A673 (cell line): ENCODE measurements around the gene TUBB4A. TPM values are rescaled to one million over a fixed set of nuclear protein-coding genes. Genes with fewer than 3 reads are reported as not detected.
A peak's percentile ranks its signal among the peaks of the same experiment; 100 is the strongest.

Experiments used
- BruUV-seq: library from RNA; stranded (reverse); fragments of 400-500 nt; replicated peaks from 2 replicates; lab custom pipeline; 2021; lab: Mats Ljungman, UMichigan
- CTCF ChIA-PET: fragments of 300-600 bp; sonication (Branson Sonifier 250); formaldehyde crosslinking; loops from one replicate; lab custom pipeline; 2022; ENCODE audit warnings: antibody characterized with exemption; lab: Charles Lee
- POLR2A ChIA-PET: fragments of 300-600 bp; sonication (Branson Sonifier 250); formaldehyde crosslinking; loops from one replicate; lab custom pipeline; 2022; ENCODE audit warnings: antibody characterized with exemption; ENCODE audit not compliant: low non-redundant PET; lab: Charles Lee
- DNase-seq: peaks from one replicate; pipeline ENCODE4 v3.0.0-alpha.2; 2015; ENCODE audit warnings: low spot score
- H3K27ac ChIP-seq: fragments of 200-600 bp; sonication (generic); 2 replicates; pipeline ENCODE4 v1.5.1; 2016; ENCODE audit warnings: mixed run types, low read depth, mild to moderate bottlenecking, mixed read lengths, antibody characterized with exemption, low read length; ENCODE audit not compliant: poor library complexity, severe bottlenecking
- H3K27me3 ChIP-seq: fragments of 200-600 bp; sonication (generic); replicated peaks from 2 replicates; pipeline ENCODE4 v1.6.1; 2017; ENCODE audit warnings: mixed run types, low read depth, mild to moderate bottlenecking, mixed read lengths, antibody characterized with exemption, low read length; ENCODE audit not compliant: insufficient read depth, poor library complexity
- H3K36me3 ChIP-seq: fragments of 200-600 bp; sonication (generic); 2 replicates; pipeline ENCODE4 v1.6.1; 2016; ENCODE audit warnings: mixed run types, mild to moderate bottlenecking, mixed read lengths, antibody characterized with exemption, low read length; ENCODE audit not compliant: insufficient read depth, poor library complexity, severe bottlenecking
- H3K4me1 ChIP-seq: fragments of 200-600 bp; sonication (generic); 2 replicates; pipeline ENCODE4 v1.6.1; 2017; ENCODE audit warnings: mixed run types, mild to moderate bottlenecking, mixed read lengths, antibody characterized with exemption, low read length; ENCODE audit not compliant: insufficient read depth, poor library complexity, severe bottlenecking
- H3K4me3 ChIP-seq: fragments of 200-600 bp; sonication (generic); 2 replicates; pipeline ENCODE4 v1.5.1; 2016; ENCODE audit warnings: low read depth, mixed run types, mild to moderate bottlenecking, mixed read lengths, low read length; ENCODE audit not compliant: poor library complexity, severe bottlenecking
- H3K9me3 ChIP-seq: fragments of 200-600 bp; sonication (generic); 2 replicates; pipeline ENCODE4 v1.6.1; 2016; ENCODE audit warnings: mixed run types, low read depth, mild to moderate bottlenecking, mixed read lengths, antibody characterized with exemption, low read length; ENCODE audit not compliant: poor library complexity, severe bottlenecking
- CTCF ChIP-seq: fragments of 300-800, 200-600 bp; sonication (generic); conservative IDR thresholded peaks from 2 replicates; pipeline ENCODE4 v1.5.1; 2017; ENCODE audit warnings: low read depth, mild to moderate bottlenecking, antibody characterized with exemption, low read length, moderate library complexity, mixed read lengths
- EZH2 ChIP-seq: fragments of 200-600 bp; sonication (generic); IDR thresholded peaks from 2 replicates; pipeline ENCODE4 v1.6.1; 2017; ENCODE audit warnings: borderline replicate concordance, low read depth, mild to moderate bottlenecking, mixed read lengths, antibody characterized with exemption, low read length; ENCODE audit not compliant: poor library complexity, severe bottlenecking
- intact Hi-C: fragments of 100-400 bp; cut with micrococcal nuclease; formaldehyde crosslinking; loops from one replicate; pipeline ENCODE4 v1.10.0; 2022; ENCODE audit not compliant: unreplicated experiment
- total RNA-seq: library from RNA; stranded (reverse); gene quantifications from 2 replicates; pipeline ENCODE4 v1.2.3, GENCODE V29; 2021

The TUBB4A gene
- total RNA-seq, 1 experiment from 2014 or later = 27.0 TPM

GRCh38 chr19:6516659-6517291, 14.7 kb upstream of the TUBB4A start:
- Histone ChIP-seq H3K9me3 (no peaks in the 10 kb centered on the region), H3K36me3 (no peaks in the 10 kb centered on the region), H3K4me1 (peaks cover 4% of the 10 kb centered on the region), H3K27me3 (no peaks in the 10 kb centered on the region), H3K4me3 (peak overlapping the region; percentile 64), H3K27ac (peak overlapping the region; percentile 72)
- CTCF ChIA-PET = interaction anchor here (0.5 to 1.3 kb wide), 13 partner anchors 14 to 364 kb away, joined by 3 to 10 read pairs (median 3); partner anchors contain the start of gene TNFSF9
- DNase-seq = peak; percentile 97
- TF ChIP-seq EZH2 (no peak), CTCF (peak; percentile 99)
- BruUV-seq = no TSS peak
- intact Hi-C loops = loop anchor here (1.0 to 5.0 kb wide), 4 partner anchors 116 to 347 kb away; partner anchors contain the start of genes GPR108 and TRIP10
- POLR2A ChIA-PET = interaction anchor here (0.6 to 1.2 kb wide), 2 partner anchors 14 to 347 kb away, joined by 3 to 5 read pairs; partner anchors contain the start of gene TNFSF9

GRCh38 chr19:6516018-6516658, 14.0 kb upstream of the TUBB4A start:
- intact Hi-C loops = loop anchor here (1.0 to 5.0 kb wide), 4 partner anchors 117 to 347 kb away; partner anchors contain the start of genes GPR108 and TRIP10
- TF ChIP-seq EZH2 (no peak), CTCF (no peak)
- peak; percentile 98 for DNase-seq
- no TSS peak for BruUV-seq
- ChIA-PET CTCF (interaction anchor here (0.5 to 1.3 kb wide), 14 partner anchors 8 to 364 kb away, joined by 3 to 10 read pairs (median 4); partner anchors contain the start of gene TNFSF9), POLR2A (interaction anchor here (0.6 to 1.2 kb wide), 2 partner anchors 15 to 348 kb away, joined by 3 to 5 read pairs; partner anchors contain the start of gene TNFSF9)
- H3K4me1 ChIP-seq = peaks cover 4% of the 10 kb centered on the region
- H3K36me3 ChIP-seq = no peaks in the 10 kb centered on the region
- H3K4me3 ChIP-seq = peak overlapping the region; percentile 64
- peak overlapping the region; percentile 72 for H3K27ac ChIP-seq
- H3K27me3 ChIP-seq = no peaks in the 10 kb centered on the region
- no peaks in the 10 kb centered on the region for H3K9me3 ChIP-seq

- no peaks in the 10 kb centered on the region for H3K9me3 ChIP-seq
- H3K27ac ChIP-seq = no peak overlapping the region
- no TSS peak for BruUV-seq
- H3K36me3 ChIP-seq = no peaks in the 10 kb centered on the region
- H3K27me3 ChIP-seq = no peaks in the 10 kb centered on the region
- DNase-seq = no peak
- intact Hi-C loops = loop anchor here (5.0 kb wide), 2 partner anchors 222 to 237 kb away; partner anchors contain the start of genes GPR108 and TRIP10
- peaks cover 4% of the 10 kb centered on the region for H3K4me1 ChIP-seq
- TF ChIP-seq CTCF = no peak
- no peak for TF ChIP-seq EZH2
- ChIA-PET CTCF (no interaction called here), POLR2A (no interaction called here)
- H3K4me3 ChIP-seq = no peak overlapping the region
Measured at GRCh38 chr19:6514926-6515544, 12.9 kb upstream of the TUBB4A start.
